Activated T-cell treated with anti-CD3 and anti-CD28 coated beads, Interleukin-2, amount 50 U/mL, for 1 hour (primary cell): ENCODE measurements around the gene CGB8.
A peak's percentile ranks its signal among the peaks of the same experiment; 100 is the strongest.
"Not testable (repeated sequence)": the region's sequence is repeated elsewhere in the genome, so short reads cannot be mapped to it uniquely, and the experiment has no call there.

ENCODE experiments used
- DNase-seq: peaks from one replicate; pipeline ENCODE4 v3.0.0-alpha.2; 2020

CGB8 gene

DNA sequence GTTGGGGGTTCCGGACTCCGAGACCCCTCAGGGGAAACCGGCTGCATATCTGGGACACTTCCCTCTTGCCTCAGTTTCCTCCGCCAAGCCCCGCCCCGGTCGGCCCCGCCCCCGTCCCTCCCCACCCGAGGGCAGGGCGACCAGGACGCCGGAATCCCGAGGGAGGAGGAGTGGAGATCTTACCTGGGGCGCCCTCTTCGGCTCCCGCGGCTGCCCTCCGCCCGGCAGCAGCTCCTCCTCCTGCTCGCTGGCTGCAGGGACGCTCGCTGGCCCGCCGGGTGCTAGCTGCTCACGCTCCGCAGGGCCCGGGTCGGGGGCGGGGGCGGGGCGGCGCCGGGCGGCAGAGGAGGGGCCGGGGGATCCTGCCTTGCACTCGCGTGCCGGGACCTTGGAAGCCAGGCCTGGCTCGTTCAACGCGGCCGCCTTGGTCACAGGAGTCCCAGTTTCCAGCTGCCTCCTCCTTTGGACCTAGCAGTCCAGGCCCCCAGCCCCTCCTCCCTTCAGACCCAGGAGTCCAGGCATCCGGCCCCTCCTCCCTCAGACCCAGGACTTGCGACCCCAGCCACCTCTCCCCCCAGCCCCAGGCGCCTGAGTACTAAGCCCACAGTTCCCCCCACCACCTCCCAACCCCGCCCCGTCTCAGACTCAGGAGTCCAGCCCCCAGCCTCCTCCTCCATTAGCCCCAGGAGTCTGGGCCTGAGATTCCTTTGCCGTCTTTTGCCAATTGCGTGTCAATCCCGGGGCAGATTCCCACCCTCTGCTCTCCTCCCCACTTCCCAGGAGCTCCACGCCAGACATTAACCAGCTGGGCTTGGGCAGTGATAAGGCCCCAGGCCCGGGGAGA lies 16.1 kb upstream of the CGB8 start, which contains the start of gene NTF4:
Gene NTF4 (minus strand): TSS at position 51 of the 844 bp plus-strand sequence. CDS start 2,821 bp downstream, outside the sequence.
- no peak for DNase-seq

DNA sequence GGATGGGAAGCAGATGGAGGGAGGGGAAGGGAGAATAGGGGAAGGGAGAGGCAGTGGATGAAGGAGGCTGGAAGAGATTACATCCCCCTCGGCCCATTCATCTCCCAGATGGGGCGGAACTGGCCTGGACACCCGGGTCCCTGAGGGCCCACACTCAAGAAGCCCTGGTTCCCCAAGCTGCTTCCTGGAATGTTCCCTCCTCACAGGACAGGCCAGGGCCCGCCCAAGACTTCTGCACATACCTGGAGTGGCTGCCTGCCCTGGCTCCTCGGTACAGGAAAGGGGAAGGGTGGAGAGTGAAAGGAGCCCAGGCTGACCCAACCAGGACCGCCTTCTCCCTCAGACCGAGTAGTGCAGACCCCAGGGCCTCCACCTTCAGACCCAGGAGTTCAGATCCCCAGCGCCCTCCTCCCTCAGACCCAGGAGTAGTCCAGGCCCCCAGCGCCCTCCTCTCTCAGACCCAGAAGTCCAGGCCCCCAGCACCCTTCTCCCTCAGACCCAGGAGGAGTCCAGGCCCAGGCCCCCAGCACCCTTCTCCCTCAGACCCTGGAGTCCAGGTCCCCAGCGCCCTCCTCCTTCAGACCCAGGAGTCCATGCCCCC lies 15.2 kb upstream of the CGB8 start:
- DNase-seq: no peak

DNA sequence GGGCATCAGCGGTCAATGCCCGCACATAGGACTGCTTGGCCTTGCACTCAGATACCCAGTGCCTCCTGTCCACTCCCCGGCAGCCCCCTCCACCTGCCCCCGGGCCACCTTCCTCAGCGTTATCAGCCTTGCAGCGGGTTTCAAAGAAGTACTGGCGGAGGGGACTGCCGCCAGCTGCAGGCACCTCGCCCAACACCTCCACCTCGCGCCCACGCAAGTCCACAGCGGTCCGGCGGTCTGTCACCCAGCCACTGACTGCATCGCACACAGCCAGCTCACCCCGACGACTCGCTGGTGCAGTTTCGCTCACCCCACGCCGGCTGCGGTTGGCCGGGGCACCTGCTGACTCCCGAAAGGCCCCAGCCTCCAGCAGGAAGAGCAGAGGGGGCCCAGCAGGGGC lies 12.5 kb upstream of the CGB8 start:
- no peak for DNase-seq

DNA sequence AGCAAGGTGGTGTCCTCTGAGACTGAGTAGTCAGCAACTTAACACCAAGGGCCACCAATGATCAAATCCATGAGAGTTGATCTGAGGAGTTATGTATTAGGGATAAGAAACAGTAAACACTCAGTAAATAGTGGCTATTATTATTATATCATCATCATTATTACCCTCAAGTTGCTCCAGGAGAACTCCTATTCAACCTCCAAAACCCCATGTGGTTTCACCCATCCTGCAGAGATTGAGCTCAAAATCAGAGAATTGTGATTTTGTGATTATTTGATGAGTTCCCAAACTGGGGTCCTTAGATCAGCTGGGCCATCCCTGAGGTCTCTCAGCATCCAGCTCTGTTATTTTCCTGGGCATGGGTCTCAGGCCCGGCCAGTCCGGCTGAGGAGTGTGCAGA lies 12.1 kb upstream of the CGB8 start:
- no peak for DNase-seq

DNA sequence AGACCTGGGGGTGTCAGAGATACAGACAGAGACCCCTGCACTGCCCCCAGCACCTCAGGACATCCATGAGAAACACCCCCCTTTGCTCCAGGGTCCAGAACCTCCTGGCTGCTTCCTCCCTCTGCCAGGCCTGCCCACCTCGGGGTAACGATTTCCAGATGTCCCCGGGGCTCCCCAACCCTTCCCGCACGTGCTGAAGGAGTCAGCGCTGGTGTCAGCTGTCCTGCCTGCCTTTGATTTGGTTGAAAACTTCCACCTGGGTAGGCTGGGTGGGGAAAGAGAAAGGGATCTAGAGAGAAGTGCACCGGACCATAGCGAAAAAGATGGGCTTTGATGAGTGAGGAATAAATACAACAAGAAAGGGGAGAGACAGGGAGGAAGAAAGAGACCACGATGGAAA lies 10.1 kb upstream of the CGB8 start:
- DNase-seq: no peak

DNA sequence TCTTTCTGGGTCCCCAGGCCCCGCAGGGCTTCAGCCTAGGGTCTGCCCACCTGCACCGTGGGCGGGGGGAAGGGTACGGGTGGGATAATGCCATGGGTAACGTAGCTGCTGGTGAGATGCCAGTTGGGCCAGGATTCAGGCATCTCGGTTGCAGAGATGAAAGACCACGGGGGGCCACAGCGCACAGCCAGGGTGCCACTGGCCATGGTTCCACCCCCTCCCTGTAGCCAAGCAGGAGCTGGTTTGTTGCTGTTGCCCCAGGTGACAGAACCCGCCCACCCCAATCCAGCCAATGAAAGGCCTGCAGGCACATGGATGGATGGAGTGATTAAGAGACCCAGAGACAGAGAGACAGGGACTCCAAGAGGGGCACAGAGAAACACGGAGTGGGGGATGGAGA lies 9.7 kb upstream of the CGB8 start:
- no peak for DNase-seq

DNA sequence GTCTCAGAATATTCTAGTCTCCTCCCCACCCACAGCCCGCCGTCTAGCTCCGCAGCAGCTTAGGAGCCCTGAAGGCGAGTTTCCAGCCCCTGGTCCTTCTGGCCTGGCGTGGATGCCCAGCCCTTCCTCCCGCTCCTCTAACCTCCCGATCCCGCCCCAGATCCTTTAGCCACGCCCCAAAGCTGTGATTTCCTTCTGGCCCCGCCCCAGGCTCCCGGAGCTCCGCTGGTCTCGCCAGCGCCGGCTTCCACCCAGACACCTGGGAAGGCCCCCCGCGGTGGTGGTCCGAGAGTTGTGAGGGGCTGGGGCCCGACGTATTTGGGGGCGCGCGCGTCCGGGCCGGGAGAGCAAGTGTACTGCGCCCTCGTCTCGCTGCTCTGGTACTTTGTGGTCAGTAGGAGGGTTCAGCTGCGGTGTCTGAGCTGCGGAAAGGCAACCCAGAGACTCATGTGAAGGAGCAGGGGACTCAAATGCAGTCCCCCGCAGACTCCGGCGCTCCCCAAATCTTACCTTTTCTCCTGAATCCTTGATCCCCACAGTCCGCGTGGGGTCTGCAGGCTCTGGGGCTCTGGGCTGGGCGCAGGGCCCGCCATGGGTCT lies 8.8 kb upstream of the CGB8 start, which contains the start of gene CGB7:
Gene CGB7 (minus strand): TSS at position 114 of the 599 bp plus-strand sequence. CDS start 2,374 bp downstream, outside the sequence.
- peak; percentile 55 for DNase-seq

DNA sequence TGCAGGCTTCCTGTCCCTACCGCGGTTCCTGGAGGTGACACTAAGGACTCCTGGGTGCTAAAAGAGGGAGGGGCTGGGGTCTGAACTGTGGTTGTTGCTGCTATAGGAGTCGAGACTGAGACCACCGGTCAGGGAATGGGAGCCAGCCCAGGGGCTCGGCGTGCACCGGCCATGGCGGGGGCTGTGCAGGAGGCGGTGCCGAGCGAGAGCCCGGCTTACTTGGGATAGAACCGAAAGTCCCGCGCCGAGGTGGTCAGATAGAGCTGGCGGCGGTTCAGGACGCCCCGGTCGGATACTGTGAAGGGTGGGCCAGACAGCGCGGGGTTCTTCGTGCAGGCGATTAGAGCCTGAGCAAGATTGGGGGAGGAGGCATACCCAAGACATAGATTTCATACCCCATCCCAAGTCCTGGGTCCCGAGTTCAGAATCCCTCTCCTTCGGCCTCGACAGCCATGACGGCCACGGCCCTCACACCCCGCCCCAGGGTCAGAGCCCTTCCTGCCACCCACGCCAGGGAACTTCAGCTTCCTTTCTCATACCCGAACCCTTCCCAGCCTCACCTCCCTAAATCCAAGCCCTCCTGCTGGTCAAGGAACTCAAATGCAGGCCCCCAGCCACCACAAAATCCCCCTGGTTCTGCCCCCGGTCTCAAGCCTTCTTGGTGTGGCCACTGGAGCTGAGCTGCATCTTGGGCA lies 8.1 kb upstream of the CGB8 start:
- DNase-seq: peak; percentile 31

DNA sequence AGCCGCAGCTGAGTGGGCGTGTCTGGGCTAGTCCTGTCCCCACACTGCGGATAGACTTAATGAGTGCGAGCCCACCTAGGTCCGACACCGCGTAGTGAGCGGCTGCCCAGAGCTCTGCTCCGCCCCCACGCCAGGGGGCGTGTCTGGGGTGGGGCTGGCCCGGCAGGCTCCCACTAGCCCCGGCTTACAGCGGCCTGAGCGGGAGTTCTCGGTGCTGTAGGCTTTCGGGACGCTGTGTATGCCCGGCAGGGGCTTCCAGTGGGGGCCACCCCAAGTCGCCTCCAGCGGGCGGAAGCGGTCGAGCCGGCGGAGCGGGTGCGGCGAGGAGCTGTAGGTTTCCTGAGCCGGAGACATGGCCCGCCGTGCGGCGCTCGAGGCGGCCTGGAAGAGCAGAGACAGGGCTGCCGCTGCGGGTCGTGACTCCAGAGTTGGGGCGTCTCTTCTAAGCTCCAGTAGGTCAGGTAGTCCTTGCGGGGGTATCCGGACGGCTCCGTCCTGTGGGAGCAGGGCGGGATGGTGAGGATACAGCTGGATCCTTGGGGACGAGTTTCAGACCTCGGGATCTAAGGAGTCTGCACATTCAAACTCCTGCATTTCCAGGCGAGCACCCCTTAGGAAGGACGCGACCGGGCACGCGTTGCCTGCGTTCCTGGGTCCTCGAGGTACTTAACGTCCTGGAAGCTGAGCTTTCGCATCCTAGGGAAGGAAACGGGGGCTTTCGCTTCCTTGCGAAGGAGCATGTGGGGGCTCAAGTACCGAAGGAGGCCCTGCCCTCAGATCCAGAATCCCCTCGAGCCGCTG lies 7.4 kb upstream of the CGB8 start:
- peak; percentile 68 for DNase-seq

DNA sequence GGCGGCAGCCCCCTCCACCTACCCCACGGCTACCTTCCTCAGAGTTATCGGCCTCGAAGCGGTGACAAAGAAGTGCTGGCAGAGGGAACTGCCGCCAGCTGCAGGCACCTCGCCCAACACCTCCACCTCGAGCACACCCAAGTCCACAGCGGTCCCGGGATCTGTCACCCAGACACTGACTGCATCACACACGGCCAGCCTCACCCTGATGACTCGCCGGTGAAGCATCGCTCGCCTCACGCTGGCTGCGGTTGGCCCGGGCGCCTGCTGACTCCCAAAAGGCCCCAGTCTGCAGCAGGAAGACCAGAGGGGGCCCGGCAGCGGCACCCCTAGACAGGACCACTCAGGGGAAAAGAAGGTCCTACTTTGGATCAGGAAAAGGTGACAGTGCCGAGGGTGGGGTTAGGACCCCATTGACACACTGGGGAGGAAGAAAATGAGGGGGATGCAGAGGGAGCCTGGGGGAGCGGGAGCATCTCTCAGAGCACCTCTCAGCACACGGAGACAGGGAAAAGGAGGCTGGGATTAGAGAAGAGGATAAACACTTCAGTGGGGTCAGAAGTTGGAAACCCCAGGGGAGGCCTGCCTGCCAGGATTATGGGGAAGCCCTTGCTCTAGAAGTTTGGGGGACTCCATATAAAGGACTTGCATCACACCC lies 1.6 kb upstream of the CGB8 start:
- not testable (repeated sequence) for DNase-seq

DNA sequence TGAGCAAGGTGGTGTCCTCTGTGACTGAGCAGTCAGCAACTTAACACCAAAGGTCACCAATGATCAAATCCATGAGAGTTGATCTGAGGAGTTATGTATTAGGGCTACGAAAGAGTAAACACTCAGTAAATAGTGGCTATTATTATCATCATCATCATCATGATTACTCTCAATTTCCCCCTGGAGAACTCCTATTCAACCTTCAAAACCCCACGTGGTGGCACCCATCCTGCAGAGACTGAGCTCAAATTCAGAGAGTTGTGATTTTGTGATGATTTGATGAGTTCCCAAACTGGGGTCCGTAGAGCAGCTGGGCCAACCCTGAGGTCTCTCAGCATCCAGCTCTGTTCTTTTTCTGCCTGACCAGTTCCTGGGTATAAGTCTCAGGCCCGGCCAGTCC lies 923 bp upstream of the CGB8 start:
- DNase-seq: not testable (repeated sequence)

DNA sequence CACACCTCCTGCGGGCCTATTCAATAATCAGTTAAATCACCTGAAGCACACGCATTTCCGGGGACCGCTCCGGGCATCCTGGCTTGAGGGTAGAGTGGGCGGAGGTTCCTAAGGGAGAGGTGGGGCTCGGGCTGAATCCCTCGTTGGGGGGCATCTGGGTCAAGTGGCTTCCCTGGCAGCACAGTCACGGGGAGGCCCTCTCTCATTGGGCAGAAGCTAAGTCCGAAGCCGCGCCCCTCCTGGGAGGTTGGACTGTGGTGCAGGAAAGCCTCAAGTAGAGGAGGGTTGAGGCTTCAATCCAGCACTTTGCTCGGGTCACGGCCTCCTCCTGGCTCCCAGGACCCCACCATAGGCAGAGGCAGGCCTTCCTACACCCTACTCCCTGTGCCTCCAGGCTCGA lies 5.4 kb downstream of the CGB8 start, which contains the start of gene CGB5:
Gene CGB5 (plus strand): TSS at position 301 of the 400 bp plus-strand sequence. CDS start 362 bp downstream, outside the sequence.
- not testable (repeated sequence) for DNase-seq

DNA sequence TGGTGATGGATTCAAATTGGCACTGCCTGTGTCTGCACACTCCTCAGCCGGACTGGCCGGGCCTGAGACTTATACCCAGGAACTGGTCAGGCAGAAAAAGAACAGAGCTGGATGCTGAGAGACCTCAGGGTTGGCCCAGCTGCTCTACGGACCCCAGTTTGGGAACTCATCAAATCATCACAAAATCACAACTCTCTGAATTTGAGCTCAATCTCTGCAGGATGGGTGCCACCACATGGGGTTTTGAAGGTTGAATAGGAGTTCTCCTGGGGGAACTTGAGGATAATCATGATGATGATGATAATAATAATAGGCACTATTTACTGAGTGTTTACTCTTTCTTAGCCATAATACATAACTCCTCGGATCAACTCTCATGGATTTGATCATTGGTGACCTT lies 6.2 kb downstream of the CGB8 start:
- DNase-seq: not testable (repeated sequence)

DNA sequence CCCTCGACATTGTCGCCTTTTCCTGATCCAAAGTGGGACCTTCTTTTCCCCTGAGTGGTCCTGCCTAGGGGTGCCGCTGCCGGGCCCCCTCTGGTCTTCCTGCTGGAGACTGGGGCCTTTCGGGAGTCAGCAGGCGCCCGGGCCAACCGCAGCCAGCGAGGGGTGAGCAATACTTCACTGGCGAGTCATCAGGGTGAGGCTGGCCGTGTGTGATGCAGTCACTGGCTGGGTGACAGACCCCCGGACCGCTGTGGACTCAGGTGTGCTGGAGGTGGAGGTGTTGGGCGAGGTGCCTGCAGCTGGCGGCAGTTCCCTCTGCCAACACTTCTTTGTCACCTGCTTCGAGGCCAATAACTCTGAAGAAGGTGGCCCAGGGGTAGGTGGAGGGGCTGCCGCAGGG lies 6.7 kb downstream of the CGB8 start:
- DNase-seq: no peak

DNA sequence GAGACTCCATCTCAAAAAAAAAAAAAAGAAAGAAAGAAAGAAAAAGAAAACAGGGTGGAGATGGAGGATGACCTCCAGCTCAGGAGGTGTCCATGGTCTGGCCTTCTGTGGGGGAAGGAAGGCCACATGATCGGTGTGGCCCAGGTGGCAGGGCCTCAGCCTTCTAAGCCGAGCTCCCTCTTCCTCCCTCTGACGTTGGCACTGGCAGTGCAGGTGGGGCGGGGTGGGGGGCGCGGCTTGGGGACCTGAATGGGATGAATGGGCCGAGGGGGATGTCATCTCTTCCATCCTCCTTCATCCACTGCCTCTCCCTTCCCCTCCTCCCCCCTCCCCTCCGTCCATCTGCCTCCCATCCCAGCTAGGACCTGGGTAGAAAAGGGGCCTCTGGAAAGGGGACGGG lies 9.2 kb downstream of the CGB8 start:
- not testable (repeated sequence) for DNase-seq

DNA sequence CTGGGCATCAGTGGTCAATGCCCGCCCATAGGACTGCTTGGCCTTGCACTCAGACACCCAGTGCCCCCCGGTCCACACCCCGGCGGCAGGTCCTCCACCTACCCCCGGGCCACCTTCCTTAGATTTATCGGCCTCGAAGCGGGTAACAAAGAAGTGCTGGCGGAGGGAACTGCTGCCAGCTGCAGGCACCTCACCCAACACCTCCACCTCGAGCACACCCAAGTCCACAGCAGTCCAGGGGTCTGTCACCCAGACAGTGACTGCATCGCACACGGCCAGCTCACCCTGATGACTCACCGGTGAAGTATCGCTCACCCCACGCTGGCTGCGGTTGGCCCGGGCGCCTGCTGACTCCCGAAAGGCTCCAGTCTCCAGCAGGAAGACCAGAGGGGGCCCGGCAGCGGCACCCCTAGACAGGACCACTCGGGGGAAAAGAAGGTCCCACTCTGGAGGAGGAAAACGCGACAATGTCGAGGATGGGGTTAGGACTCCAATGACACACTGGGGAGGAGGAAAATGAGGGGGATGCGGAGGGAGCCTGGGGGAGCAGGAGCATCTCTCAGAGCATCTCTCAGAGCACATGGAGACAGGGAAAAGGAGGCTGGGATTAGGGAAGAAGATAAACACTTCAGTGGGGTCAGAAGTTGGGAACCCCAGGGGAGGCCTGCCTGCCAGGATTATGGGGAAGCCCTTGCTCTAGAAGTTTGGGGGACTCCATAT lies 10.2 kb downstream of the CGB8 start:
- not testable (repeated sequence) for DNase-seq

DNA sequence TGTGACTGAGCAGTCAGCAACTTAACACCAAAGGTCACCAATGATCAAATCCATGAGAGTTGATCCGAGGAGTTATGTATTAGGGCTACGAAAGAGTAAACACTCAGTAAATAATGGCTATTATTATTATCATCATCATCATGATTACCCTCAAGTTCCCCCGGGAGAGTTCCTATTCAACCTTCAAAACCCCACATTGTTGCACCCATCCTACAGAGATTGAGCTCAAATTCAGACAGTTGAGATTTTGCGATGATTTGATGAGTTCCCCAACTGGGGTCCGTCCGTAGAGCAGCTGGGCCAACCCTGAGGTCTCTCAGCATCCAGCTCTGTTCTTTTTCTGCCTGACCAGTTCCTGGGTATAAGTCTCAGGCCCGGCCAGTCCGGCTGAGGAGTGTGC lies 10.8 kb downstream of the CGB8 start:
- not testable (repeated sequence) for DNase-seq

DNA sequence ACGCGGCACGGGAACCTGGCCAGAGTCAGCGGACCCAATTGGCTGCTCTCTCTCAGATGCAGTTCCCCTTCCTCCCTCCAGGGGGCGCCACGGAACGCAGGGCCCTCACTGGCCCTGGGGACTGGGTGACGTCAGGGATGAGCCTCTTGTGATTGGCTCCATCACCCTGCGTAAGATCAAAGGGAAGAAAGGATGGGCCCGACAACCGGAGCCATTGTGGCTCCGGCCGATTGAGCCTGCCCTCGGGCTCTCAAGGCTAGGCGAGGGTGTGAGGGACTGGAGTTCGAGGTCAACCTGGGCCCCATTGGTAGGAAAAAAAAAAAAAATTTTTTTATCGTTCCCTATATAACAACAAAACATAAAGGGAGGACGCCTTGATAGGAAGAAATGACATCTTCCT lies 12.1 kb downstream of the CGB8 start, which contains the start of gene CGB1:
Gene CGB1 (minus strand): TSS at position 81 of the 400 bp plus-strand sequence. CDS start 184 bp downstream, outside the sequence.
- peak; percentile 61 for DNase-seq

DNA sequence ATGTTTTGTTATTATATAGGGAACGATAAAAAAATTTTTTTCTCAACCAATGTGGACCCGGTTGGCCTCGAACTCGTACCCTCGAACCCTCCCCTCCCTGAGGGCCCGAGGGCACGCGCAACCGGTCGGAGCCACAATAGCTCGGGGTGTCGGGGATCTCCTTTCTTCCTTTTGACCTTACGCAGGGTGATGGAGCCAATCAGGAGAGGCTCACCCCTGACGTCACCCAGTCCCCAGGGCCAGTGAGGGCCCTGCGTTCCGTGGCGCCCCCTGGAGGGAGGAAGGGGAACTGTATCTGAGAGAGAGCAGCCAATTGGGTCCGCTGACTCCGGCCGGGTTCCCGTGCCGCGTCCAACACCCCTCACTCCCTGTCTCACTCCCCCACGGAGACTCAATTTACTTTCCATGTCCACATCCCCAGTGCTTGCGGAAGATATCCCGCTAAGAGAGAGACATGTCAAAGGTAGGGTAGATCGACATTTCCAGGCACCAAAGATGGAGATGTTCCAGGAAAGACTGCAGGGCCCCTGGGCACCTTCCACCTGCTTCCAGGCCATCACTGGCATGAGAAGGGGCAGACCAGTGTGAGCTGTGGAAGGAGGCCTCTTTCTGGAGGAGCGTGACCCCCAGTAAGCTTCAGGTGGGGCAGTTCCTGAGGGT lies 17.1 kb downstream of the CGB8 start, which contains the start of gene CGB2:
Gene CGB2 (plus strand): TSS at position 249 of the 660 bp plus-strand sequence. CDS start 206 bp downstream, at position 455.
- DNase-seq: peak; percentile 74

DNA sequence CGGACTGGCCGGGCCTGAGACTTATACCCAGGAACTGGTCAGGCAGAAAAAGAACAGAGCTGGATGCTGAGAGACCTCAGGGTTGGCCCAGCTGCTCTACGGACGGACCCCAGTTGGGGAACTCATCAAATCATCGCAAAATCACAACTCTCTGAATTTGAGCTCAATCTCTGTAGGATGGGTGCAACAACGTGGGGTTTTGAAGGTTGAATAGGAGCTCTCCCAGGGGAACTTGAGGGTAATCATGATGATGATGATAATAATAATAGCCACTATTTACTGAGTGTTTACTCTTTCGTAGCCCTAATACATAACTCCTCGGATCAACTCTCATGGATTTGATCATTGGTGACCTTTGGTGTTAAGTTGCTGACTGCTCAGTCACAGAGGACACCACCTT lies 18.6 kb downstream of the CGB8 start:
- not testable (repeated sequence) for DNase-seq
